Astrocyte (in vitro differentiated cells and primary cell): ENCODE data around the gene PCSK1.

Experiments
- CTCF ChIP-seq: IDR thresholded peaks from 2 replicates; pipeline ENCODE4 v1.5.1; 2011; ENCODE audit warnings: low read depth, mild to moderate bottlenecking, inconsistent platforms, low read length, moderate library complexity; ENCODE audit not compliant: insufficient read depth
- EZH2 ChIP-seq: IDR thresholded peaks from 2 replicates; pipeline ENCODE4 v1.6.1; 2012; ENCODE audit warnings: mild to moderate bottlenecking, low read length, inconsistent platforms; ENCODE audit not compliant: insufficient read depth

- TF ChIP-seq CTCF: no peak
- TF ChIP-seq EZH2: no peak
Observed at GRCh38 chr5:96377167-96377566, 55.9 kb downstream of the PCSK1 start.
